GM21528 (cell line): ENCODE results near the gene PRPF18.

Experiments used
- ATAC-seq: cut with Tn5 transposase; IDR thresholded peaks from one replicate; pipeline ENCODE4 v1.9.1; 2021; ENCODE audit warnings: mild to moderate bottlenecking, moderate library complexity; ENCODE audit not compliant: unreplicated experiment, low FRiP score

PRPF18 gene

GRCh38 chr10:13661256-13661655 is 74.5 kb downstream of the PRPF18 start:
- ATAC-seq, result no peak

GRCh38 chr10:13665516-13666262 is 78.9 kb downstream of the PRPF18 start:
- no peak for ATAC-seq

- ATAC-seq, result no peak
These were observed 81.4 kb downstream of the PRPF18 start for GRCh38 chr10:13668126-13668525.

DNA sequence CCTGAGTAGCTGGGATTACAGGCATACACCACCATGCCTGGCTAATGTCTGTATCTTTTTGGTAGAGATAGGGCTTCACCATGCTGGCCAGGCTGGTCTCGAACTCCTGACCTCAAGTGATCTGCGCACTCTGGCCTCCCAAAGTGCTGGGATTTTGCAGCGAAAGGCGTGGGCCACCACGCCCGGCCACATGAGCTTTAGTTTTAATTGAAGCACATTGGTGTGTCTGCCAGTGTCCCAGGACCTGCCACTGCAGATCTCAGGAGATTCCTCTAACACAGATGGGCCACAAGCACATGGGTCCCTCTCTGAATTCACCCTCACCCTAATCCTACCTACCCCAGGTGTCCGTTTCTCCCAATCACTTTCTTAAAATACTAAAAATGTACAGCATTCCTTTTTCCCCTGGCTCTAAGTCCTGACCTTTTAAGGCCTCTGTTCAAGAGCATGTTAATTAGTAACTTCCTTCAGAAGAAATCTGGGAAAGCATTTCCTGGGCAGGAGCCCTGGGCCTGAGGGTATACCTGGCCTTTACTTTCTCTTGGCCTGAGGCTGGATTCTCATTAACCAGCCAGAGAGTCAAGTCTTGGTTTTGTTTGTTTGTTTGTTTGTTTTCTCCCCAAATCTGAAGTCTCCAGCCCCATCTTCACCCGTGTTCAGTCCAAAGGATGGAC is 82.6 kb downstream of the PRPF18 start:
- ATAC-seq, result no peak

DNA sequence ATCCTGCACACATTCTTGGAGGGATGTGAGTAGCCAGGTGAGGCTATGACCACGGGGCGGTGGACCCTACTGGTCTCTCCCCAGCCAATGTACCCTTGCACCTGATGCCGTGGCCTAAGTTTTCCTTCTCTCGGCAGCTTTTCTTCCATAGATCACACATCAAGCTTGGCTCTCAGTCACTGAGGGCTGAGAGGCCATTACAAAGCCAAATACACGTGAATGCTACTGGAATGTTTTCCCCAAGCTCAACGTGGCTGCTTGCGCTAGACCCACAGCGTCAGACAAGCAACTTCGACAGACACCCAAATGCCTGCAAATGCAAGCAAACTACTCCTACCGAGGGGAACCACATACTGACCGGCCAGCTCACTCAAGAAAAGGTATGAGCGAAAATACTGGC is 83.1 kb downstream of the PRPF18 start:
- no peak for ATAC-seq

DNA sequence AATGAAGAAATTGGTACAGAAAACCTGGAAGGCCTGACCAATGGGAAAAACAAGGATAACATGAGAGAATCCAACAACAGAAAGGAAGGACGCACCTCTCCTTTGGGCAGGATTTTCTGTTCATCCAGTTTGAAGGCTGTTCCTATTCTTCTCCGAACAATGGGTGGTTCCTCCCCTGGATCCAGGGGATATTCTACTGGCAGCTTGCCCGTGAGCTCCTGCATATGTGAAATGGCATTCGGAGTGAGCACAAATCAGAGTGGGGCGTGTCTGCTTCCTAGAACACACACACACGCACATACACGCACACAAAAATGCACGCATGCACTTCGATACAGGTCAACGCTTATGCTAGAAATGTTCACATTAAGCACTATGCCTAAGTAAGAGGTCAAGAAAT is 83.5 kb downstream of the PRPF18 start:
- ATAC-seq, result no peak

- no peak for ATAC-seq
These were observed 85.1 kb downstream of the PRPF18 start for GRCh38 chr10:13671904-13672303.

DNA sequence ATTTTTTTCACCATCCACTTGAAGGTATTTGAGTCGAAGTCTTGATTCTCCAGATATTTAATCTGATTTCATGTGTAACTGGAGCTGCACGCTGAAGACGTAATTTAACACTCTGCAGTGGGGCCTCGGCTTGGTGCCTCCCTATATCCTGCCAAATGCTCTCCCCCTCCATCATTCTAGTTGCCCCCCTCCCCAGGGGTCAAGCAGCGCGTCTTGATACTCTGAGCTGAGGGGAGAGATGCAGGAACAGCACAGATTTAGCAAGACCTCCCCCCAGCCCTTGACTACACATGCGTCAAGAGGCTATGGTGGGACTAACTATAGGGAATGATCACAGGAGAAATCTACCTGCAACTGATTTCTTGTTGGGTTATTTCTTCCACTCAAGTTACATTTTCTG is 85.8 kb downstream of the PRPF18 start:
- ATAC-seq, result no peak

GRCh38 chr10:13673156-13673555 is 86.4 kb downstream of the PRPF18 start:
- ATAC-seq, result no peak

DNA sequence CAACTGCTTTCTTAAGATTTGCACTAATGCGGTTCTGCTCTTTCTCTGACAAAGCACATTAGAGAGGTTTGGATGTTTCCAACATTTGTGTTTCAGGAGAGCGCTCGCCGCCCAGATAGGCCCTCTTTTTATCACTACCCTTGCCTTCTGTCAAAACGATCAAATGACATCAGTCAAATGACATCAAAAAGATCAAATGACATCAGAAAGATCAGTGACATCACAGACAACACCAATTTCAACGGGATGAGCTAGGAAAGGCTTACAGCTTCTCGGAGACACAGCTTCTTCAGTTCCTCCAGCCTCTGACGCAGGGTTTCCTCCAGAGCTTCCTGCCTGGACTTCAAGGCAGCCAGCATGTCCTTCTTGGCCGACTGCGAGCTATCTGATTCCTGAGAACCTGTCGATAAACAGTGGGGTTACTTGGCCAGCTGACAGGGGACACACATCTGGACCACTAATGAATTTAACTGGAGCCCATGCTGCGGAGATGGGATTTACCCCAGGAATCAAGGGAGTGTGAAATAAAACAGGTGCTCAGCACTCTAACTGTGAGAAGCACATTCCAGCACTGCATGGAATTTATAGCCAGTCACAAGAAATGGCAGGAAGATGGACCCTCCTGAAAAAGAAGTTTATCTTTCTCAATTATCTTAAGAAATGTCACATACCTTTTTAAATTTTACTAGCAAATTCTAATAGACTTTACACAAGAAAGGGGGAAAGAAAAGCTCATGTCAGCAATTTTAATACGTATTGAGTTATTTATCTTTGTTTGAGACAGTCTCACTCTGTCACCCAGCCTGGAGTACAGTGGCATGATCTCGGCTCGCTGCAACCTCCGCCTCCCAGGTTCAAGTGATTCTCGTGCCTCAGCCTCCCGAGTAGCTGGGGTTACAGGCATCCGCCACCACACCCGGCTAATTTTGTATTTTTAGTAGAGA is 88.2 kb downstream of the PRPF18 start:
- no peak for ATAC-seq

GRCh38 chr10:13678101-13678843 is 91.5 kb downstream of the PRPF18 start:
- no peak for ATAC-seq
